NCI-H774 (cell line): ENCODE measurements around the gene R3HDM4.
"Not testable (repeated sequence)": the region's sequence is repeated elsewhere in the genome, so short reads cannot be mapped to it uniquely, and the experiment has no call there.

ENCODE experiments used
- DNase-seq: peaks from one replicate; lab custom pipeline; 2025; lab: John Stamatoyannopoulos, UW

The R3HDM4 gene

DNA sequence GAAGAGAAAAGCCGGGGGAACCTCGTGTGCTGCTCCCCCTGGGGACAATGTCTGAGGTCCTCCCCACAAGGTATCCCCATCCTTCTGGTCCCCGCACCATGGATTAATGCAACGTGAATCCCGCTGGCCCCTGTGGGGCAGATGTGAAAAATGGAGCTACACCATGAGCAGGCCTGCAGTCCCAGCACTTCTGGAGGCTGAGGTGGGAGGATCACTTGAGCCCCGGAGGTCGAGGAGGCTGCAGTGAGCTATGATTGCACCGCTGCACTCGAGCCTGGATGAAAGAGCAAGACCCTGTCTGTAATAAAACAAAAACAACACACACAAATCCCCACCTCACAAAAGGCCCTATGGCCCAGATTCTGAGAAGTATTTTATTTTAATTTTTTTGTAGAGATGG is 54.7 kb downstream of the R3HDM4 start:
- DNase-seq, result no peak

DNA sequence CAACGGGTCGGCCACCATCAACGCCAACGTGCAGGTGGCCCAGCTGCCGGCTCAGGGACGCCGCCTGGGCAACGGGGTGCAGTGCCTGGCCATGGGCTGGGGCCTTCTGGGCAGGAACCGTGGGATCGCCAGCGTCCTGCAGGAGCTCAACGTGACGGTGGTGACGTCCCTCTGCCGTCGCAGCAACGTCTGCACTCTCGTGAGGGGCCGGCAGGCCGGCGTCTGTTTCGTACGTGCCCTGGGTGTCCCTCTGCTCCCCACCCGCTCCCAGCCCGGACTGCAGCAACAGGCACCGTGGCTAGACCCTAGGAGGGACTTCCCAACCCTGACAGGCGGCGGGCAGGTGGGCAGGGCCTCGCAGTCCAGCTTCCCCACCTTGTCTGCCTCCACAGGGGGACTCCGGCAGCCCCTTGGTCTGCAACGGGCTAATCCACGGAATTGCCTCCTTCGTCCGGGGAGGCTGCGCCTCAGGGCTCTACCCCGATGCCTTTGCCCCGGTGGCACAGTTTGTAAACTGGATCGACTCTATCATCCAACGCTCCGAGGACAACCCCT is 57.4 kb downstream of the R3HDM4 start:
- DNase-seq, result no peak

DNA sequence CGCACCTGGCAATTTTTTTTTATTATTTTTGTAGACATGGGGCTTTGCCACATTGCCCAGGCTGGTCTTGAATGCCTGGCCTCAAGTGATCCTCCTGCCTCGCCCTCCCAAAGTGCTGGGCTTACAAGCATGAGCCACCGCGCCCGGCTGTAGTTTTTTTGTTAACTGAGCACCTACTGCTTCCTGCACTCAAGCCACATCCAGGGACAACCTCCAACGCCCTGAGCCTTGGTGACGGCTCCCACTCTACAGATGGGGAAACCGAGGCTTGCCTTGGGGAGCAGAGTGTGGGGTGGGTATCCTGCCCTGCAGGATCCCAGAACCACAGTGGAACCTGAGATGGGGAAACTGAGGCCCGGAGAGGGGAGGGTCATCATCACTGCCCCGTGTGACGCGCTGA is 57.9 kb downstream of the R3HDM4 start:
- DNase-seq, result no peak

DNA sequence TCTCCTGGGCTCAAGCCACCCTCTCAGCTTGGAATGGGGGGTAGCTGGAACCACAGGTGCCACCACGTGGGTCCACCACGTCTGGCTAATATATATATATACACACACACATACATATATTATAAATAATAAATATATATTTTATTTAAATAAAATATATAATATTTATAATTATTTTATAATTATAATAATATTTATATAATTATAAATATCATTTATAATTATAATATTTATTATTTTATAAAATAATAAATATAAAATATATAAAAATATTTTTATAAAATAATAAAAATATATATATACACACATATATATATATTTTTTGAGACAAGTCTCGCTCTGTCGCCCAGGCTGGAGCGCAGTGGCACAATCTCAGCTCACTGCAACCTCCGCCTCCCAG is 58.5 kb downstream of the R3HDM4 start:
- no peak for DNase-seq

DNA sequence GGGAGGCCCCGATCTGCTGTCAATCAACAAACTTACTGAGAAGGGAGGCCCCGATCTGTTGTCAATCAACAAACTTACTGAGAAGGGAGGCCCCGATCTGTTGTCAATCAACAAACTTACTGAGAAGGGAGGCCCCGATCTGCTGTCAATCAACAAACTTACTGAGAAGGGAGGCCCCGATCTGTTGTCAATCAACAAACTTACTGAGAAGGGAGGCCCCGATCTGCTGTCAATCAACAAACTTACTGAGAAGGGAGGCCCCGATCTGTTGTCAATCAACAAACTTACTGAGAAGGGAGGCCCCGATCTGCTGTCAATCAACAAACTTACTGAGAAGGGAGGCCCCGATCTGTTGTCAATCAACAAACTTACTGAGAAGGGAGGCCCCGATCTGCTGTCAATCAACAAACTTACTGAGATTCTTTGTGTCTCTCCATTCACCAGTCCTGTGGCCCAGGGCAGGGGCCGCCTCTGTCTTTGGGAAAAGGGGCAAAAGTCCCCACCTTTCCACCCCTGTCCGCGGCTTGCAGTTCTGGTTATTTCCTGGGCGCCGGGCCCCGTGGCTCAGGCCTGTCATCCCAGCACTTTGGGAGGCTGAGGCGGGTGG is 59.3 kb downstream of the R3HDM4 start:
- DNase-seq, result not testable (repeated sequence)

DNA sequence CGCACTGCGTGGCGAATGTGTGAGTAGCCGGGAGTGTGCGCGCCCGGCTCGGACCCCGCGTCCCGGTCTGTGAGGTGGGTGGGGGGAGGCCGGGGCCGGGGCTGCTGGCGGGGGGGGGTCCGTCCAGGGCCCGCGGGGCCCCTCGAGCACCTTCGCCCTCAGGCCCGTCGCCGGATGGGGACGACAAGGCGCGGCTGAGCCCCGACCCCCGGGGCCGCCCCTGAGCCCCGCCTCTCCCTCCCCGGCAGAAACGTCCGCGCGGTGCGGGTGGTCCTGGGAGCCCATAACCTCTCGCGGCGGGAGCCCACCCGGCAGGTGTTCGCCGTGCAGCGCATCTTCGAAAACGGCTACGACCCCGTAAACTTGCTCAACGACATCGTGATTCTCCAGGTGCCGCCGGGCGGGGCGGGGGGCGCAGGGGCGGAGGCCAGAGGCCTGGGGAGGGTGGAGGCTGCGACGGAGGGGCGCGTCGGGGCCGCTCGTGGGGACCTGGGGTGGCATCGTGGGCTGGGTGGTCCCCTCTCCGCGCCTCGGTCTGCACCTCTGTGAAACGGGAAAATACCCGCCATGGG is 59.9 kb downstream of the R3HDM4 start:
- no peak for DNase-seq

DNA sequence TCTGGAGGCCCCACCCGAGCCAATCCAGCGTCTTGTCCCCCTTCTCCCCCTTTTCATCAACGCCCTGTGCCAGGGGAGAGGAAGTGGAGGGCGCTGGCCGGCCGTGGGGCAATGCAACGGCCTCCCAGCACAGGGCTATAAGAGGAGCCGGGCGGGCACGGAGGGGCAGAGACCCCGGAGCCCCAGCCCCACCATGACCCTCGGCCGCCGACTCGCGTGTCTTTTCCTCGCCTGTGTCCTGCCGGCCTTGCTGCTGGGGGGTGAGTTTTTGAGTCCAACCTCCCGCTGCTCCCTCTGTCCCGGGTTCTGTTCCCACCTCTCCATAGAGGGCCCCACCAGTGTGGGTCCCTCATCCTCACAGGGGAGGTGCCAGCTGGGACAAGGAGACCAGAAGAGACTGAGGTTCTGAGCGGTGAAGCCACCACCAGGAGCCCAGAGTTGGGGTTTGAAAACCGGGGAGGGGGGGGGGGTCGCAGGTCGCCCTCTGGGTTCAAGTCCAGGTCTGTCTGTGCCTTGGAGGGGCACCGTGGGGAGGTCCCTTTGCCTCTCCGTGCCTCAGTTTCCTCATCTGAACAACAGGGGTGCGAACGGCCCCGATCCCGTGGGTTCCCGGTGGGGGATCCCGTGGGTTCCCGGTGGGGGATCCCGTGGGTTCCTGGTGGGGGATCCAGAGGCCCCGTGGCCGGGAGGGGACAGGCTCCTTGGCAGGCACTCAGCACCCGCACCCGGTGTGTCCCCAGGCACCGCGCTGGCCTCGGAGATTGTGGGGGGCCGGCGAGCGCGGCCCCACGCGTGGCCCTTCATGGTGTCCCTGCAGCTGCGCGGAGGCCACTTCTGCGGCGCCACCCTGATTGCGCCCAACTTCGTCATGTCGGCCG is 60.6 kb downstream of the R3HDM4 start, which contains the start of gene ELANE:
Gene ELANE (plus strand): TSS at position 168 of the 878 bp plus-strand sequence. CDS start 26 bp downstream, at position 194.
- no peak for DNase-seq

DNA sequence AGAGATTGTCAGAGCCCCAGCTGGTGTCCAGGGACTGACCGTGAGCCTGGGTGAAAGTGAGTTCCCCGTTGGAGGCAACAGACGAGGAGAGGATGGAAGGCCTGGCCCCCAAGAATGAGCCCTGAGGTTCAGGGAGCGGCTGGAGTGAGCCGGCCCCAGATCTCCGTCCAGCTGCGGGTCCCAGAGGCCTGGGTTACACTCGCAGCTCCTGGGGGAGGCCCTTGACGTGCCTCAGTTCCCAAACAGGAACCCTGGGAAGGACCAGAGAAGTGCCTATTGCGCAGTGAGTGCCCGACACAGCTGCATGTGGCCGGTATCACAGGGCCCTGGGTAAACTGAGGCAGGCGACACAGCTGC is 62.1 kb downstream of the R3HDM4 start:
- no peak for DNase-seq

DNA sequence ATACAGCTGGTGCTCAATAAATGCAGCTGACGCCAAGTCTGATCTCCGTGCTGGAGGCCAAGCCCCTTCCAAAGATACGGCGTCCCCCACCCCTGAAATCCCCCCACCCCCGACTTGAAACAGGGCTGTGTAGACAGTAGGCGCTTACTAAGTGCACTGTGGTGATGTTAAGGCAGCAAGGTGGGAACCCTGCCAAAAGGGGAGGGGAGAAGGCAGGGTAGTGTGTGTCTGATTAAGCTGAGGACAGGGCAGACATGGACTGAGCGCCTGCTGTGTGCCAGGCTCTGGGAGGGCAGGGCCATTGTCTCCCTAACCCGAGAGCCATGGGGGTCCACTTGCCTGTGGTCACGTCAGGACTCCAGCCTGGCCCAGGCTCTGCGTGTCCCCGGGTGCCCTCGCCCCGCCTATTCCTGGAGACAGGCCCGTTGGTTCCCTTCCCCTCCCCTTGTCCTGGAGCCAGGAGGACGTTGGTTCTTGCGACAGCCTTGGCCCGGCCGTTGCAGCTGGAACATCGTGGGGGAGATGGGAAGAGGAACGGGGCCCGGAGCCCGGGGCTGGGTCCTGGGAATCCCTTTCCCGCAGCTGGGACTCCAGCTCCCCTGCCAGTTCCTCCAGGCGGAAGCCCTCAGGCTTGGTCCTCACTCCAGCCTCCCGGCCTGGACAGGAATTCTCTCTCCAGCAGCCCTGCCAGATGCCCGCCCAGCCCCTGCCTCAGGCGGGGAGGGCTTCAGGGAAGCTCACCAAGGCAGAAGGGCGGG is 62.6 kb downstream of the R3HDM4 start:
- peak; percentile 79 for DNase-seq

DNA sequence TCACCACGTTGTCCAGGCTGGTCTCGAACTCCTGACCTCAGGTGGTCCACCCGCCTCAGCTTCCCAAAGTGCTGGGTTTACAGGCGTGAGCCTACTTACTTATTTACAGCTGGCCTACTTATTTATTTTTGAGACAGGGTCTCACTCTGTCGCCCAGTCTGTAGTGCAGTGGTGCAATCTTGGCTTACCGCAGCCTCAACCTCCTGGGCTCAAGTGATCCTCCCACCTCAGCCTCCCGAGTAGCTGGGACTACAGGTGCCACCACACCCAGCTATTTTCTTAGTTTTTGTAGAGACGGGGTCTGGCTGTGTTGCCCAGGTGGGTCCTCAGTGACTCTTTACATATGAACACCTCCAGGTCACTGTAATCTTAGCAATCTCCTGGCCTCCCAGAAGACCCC is 63.8 kb downstream of the R3HDM4 start:
- DNase-seq, result not testable (repeated sequence)

DNA sequence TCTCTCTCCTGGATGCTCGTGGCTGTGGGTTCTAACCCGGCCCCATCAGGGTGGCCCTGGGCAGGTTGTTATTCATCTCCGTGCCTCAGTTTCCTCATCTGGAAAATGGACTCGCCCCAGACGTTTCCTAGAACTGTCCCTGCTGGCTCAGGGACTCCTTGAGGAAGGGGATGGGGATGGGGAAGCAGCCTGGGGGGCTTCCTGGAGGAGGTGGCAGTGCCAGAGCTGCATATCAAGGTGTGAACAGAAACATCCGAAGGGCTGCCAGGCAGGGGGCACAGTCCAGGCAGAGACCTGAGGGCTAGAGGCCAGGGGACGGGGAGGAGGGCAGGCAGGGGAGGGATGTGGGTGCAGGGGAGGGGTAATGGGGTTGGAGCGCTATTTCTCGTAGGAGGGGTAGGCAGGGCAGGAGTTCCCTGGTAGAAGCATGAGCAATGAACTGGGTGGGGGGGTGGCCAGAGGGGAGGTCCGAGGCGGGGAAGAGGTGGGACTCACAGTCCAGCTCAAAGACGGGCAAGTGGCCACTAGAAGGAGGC is 64.6 kb downstream of the R3HDM4 start:
- DNase-seq, result no peak
